GM12891 (cell line): ENCODE measurements around the gene TMC1.

Source experiments
- PAX5 ChIP-seq: IDR thresholded peaks from 2 replicates; pipeline ENCODE4 v1.6.1; 2011; ENCODE audit warnings: low read length, moderate library complexity, mild to moderate bottlenecking; ENCODE audit not compliant: insufficient read depth, severe bottlenecking
- POLR2A ChIP-seq: IDR thresholded peaks from 2 replicates; pipeline ENCODE4 v1.6.1; 2011; ENCODE audit warnings: low read depth, low read length, control low read depth
- POLR2AphosphoS5 ChIP-seq: IDR thresholded peaks from 2 replicates; pipeline ENCODE4 v1.6.1; 2011; ENCODE audit warnings: low read depth, low read length, control low read depth
- POU2F2 ChIP-seq: IDR thresholded peaks from 2 replicates; pipeline ENCODE4 v1.6.1; 2011; ENCODE audit warnings: low read depth, mild to moderate bottlenecking, control low read depth, low read length, moderate library complexity
- SPI1 ChIP-seq: IDR thresholded peaks from 2 replicates; pipeline ENCODE4 v1.6.1; 2011; ENCODE audit warnings: low read depth, low read length, control low read depth
- TAF1 ChIP-seq: IDR thresholded peaks from 2 replicates; pipeline ENCODE4 v1.6.1; 2011; ENCODE audit warnings: low read depth, low read length, control low read depth

GRCh38 chr9:72646061-72646460 lies 124.7 kb downstream of the TMC1 start:
- no peak for TF ChIP-seq POLR2A
- TF ChIP-seq POLR2AphosphoS5 = no peak
- TF ChIP-seq TAF1 = no peak
- TF ChIP-seq POU2F2 = no peak
- TF ChIP-seq SPI1 = no peak
- no peak for TF ChIP-seq PAX5
